WTC11 (cell line): Measurements from ENCODE around the gene NRG2.

ENCODE experiments used
- ATF1 ChIP-seq: sonication (generic); formaldehyde crosslinking; IDR thresholded peaks from 2 replicates; pipeline ENCODE4 v1.8.1; 2023; ENCODE audit warnings: mild to moderate bottlenecking, moderate library complexity, missing genetic modification reagents
- CBFB ChIP-seq: sonication (generic); formaldehyde crosslinking; IDR thresholded peaks from 2 replicates; pipeline ENCODE4 v1.8.1; 2022; ENCODE audit warnings: mild to moderate bottlenecking, low read depth, missing genetic modification reagents
- ESRRA ChIP-seq: sonication (generic); formaldehyde crosslinking; IDR thresholded peaks from 2 replicates; pipeline ENCODE4 v1.8.1; 2022; ENCODE audit warnings: mild to moderate bottlenecking, missing genetic modification reagents, borderline replicate concordance
- FOXK1 ChIP-seq: sonication (generic); formaldehyde crosslinking; IDR thresholded peaks from 2 replicates; pipeline ENCODE4 v1.8.0; 2022; ENCODE audit warnings: mild to moderate bottlenecking, moderate library complexity, missing genetic modification reagents
- HMGXB4 ChIP-seq: sonication (generic); formaldehyde crosslinking; IDR thresholded peaks from 2 replicates; pipeline ENCODE4 v1.8.1; 2023; ENCODE audit warnings: mild to moderate bottlenecking, moderate library complexity, missing genetic modification reagents
- NR2C2 ChIP-seq: sonication (generic); formaldehyde crosslinking; IDR thresholded peaks from 2 replicates; pipeline ENCODE4 v1.8.0; 2022; ENCODE audit warnings: mild to moderate bottlenecking, missing genetic modification reagents
- SP1 ChIP-seq: sonication (generic); formaldehyde crosslinking; conservative IDR thresholded peaks from 2 replicates; pipeline ENCODE4 v1.8.1; 2022; ENCODE audit warnings: missing genetic modification reagents
- TEAD4 ChIP-seq: sonication (generic); formaldehyde crosslinking; IDR thresholded peaks from 2 replicates; pipeline ENCODE4 v1.8.0; 2022; ENCODE audit warnings: mild to moderate bottlenecking, missing genetic modification reagents
- ZNF281 ChIP-seq: sonication (generic); formaldehyde crosslinking; IDR thresholded peaks from 2 replicates; pipeline ENCODE4 v1.8.0; 2023; ENCODE audit warnings: mild to moderate bottlenecking, missing genetic modification reagents
- TF ChIP-seq, protein P1 (sequence below): fragments of 200-600 bp; IDR thresholded peaks from 2 replicates; pipeline ENCODE4 v1.8.0; 2022; ENCODE audit warnings: antibody characterized with exemption
- TF ChIP-seq, protein P2 (sequence below): sonication (generic); formaldehyde crosslinking; IDR thresholded peaks from 2 replicates; pipeline ENCODE4 v1.8.0; 2022; ENCODE audit warnings: mild to moderate bottlenecking, missing genetic modification reagents
- TF ChIP-seq, protein P3 (sequence below): sonication (generic); formaldehyde crosslinking; IDR thresholded peaks from 2 replicates; pipeline ENCODE4 v1.8.1; 2022; ENCODE audit warnings: mild to moderate bottlenecking, moderate library complexity, missing genetic modification reagents
- TF ChIP-seq, protein P4 (sequence below): sonication (generic); formaldehyde crosslinking; IDR thresholded peaks from 2 replicates; pipeline ENCODE4 v1.8.0; 2022; ENCODE audit warnings: mild to moderate bottlenecking, missing genetic modification reagents
- TF ChIP-seq, protein P5 (sequence below): sonication (generic); formaldehyde crosslinking; IDR thresholded peaks from 2 replicates; pipeline ENCODE4 v1.8.1; 2022; ENCODE audit warnings: low read depth, missing genetic modification reagents, borderline replicate concordance

GRCh38 chr5:139912158-139912557 is 130.9 kb downstream of the NRG2 start:
- TF ChIP-seq, protein P1, sequence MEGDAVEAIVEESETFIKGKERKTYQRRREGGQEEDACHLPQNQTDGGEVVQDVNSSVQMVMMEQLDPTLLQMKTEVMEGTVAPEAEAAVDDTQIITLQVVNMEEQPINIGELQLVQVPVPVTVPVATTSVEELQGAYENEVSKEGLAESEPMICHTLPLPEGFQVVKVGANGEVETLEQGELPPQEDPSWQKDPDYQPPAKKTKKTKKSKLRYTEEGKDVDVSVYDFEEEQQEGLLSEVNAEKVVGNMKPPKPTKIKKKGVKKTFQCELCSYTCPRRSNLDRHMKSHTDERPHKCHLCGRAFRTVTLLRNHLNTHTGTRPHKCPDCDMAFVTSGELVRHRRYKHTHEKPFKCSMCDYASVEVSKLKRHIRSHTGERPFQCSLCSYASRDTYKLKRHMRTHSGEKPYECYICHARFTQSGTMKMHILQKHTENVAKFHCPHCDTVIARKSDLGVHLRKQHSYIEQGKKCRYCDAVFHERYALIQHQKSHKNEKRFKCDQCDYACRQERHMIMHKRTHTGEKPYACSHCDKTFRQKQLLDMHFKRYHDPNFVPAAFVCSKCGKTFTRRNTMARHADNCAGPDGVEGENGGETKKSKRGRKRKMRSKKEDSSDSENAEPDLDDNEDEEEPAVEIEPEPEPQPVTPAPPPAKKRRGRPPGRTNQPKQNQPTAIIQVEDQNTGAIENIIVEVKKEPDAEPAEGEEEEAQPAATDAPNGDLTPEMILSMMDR, result no peak
- TF ChIP-seq, protein P2, sequence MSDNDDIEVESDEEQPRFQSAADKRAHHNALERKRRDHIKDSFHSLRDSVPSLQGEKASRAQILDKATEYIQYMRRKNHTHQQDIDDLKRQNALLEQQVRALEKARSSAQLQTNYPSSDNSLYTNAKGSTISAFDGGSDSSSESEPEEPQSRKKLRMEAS (CRISPR knock-in tag), result no peak
- no peak for TF ChIP-seq TEAD4
- TF ChIP-seq, protein P3, sequence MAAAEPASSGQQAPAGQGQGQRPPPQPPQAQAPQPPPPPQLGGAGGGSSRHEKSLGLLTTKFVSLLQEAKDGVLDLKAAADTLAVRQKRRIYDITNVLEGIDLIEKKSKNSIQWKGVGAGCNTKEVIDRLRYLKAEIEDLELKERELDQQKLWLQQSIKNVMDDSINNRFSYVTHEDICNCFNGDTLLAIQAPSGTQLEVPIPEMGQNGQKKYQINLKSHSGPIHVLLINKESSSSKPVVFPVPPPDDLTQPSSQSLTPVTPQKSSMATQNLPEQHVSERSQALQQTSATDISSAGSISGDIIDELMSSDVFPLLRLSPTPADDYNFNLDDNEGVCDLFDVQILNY (CRISPR knock-in tag), result no peak
- TF ChIP-seq, protein P4, sequence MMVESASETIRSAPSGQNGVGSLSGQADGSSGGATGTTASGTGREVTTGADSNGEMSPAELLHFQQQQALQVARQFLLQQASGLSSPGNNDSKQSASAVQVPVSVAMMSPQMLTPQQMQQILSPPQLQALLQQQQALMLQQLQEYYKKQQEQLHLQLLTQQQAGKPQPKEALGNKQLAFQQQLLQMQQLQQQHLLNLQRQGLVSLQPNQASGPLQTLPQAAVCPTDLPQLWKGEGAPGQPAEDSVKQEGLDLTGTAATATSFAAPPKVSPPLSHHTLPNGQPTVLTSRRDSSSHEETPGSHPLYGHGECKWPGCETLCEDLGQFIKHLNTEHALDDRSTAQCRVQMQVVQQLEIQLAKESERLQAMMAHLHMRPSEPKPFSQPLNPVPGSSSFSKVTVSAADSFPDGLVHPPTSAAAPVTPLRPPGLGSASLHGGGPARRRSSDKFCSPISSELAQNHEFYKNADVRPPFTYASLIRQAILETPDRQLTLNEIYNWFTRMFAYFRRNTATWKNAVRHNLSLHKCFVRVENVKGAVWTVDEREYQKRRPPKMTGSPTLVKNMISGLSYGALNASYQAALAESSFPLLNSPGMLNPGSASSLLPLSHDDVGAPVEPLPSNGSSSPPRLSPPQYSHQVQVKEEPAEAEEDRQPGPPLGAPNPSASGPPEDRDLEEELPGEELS, result no peak
- TF ChIP-seq HMGXB4 (CRISPR knock-in tag), result no peak
- TF ChIP-seq ESRRA (CRISPR knock-in tag), result no peak
- no peak for TF ChIP-seq FOXK1 (CRISPR knock-in tag)
- no peak for TF ChIP-seq ATF1
- TF ChIP-seq, protein P5, sequence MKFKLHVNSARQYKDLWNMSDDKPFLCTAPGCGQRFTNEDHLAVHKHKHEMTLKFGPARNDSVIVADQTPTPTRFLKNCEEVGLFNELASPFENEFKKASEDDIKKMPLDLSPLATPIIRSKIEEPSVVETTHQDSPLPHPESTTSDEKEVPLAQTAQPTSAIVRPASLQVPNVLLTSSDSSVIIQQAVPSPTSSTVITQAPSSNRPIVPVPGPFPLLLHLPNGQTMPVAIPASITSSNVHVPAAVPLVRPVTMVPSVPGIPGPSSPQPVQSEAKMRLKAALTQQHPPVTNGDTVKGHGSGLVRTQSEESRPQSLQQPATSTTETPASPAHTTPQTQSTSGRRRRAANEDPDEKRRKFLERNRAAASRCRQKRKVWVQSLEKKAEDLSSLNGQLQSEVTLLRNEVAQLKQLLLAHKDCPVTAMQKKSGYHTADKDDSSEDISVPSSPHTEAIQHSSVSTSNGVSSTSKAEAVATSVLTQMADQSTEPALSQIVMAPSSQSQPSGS (CRISPR knock-in tag), result no peak
- no peak for TF ChIP-seq ZNF281 (CRISPR knock-in tag)
- TF ChIP-seq SP1 (CRISPR knock-in tag), result no peak
- no peak for TF ChIP-seq CBFB (CRISPR knock-in tag)
- no peak for TF ChIP-seq NR2C2
